Measurements from ENCODE around the gene COL9A1. TPM values are rescaled to one million over a fixed set of nuclear protein-coding genes. Genes with fewer than 3 reads are reported as not detected.

Gene COL9A1
- total and polyA plus RNA-seq, 12 donors: 0.17 to 1.6 TPM; not detected in 10

GRCh38 chr6:70253923-70254322 lies 49.0 kb downstream of the COL9A1 start:
- no peak for DNase-seq
- H3K4me3 ChIP-seq: no peak overlapping the region
- no peak overlapping the region for H3K27ac ChIP-seq
- no peak for TF ChIP-seq POLR2A (IDR thresholded peaks at IDR 0.05)
- TF ChIP-seq CTCF (IDR thresholded peaks at IDR 0.05): no peak
- H3K36me3 ChIP-seq (replicated peaks in 1 of 2): no peaks in the 10 kb centered on the region
- intact Hi-C loops (cut with DNase I): no loop called here
- no peaks in the 10 kb centered on the region for H3K4me1 ChIP-seq (replicated peaks in 1 of 2)
- no peaks in the 10 kb centered on the region for H3K27me3 ChIP-seq
- H3K9me3 ChIP-seq (replicated peaks in 1 of 3): no peaks in the 10 kb centered on the region
- 58 to 69% (median 61%) methylated on average over 3 of the region's 3 CpGs for WGBS, 4 donors

- WGBS, 4 donors: 61 to 86% (median 71%) methylated on average over 2 of the region's 2 CpGs
- DNase-seq: no peak
- Histone ChIP-seq H3K27ac (no peak overlapping the region), H3K4me1 (replicated peaks in 1 of 2) (no peaks in the 10 kb centered on the region), H3K4me3 (no peak overlapping the region), H3K27me3 (no peaks in the 10 kb centered on the region), H3K36me3 (replicated peaks in 1 of 2) (no peaks in the 10 kb centered on the region), H3K9me3 (replicated peaks in 1 of 3) (no peaks in the 10 kb centered on the region)
- intact Hi-C loops (cut with DNase I): no loop called here
- TF ChIP-seq POLR2A (IDR thresholded peaks at IDR 0.05) (no peak), CTCF (IDR thresholded peaks at IDR 0.05) (no peak)
These were observed 50.3 kb downstream of the COL9A1 start for GRCh38 chr6:70252604-70253003.

- WGBS, 4 donors: 87 to 94% (median 89%) methylated on average over 7 of the region's 7 CpGs
These were observed 56.8 kb downstream of the COL9A1 start for GRCh38 chr6:70246118-70246517.

GRCh38 chr6:70241991-70242420 lies 60.9 kb downstream of the COL9A1 start:
- Histone ChIP-seq H3K9me3 (replicated peaks in 1 of 3) (no peaks in the 10 kb centered on the region), H3K36me3 (replicated peaks in 1 of 2) (no peaks in the 10 kb centered on the region), H3K4me1 (replicated peaks in 1 of 2) (no peaks in the 10 kb centered on the region), H3K4me3 (no peak overlapping the region), H3K27ac (no peak overlapping the region), H3K27me3 (peaks cover 3% of the 10 kb centered on the region)
- no peak for DNase-seq
- TF ChIP-seq CTCF (IDR thresholded peaks at IDR 0.05): no peak
- TF ChIP-seq POLR2A (IDR thresholded peaks at IDR 0.05): no peak
- 51 to 62% (median 57%) methylated on average over 7 of the region's 7 CpGs for WGBS, 4 donors
- intact Hi-C loops (cut with DNase I): no loop called here

More at GRCh38 chr6:70246118-70246517, 56.8 kb downstream of the COL9A1 start:
- no peak for DNase-seq
- TF ChIP-seq POLR2A (IDR thresholded peaks at IDR 0.05): no peak
- no peak for TF ChIP-seq CTCF (IDR thresholded peaks at IDR 0.05)
- H3K27ac ChIP-seq: no peak overlapping the region
- no peaks in the 10 kb centered on the region for H3K36me3 ChIP-seq (replicated peaks in 1 of 2)
- H3K4me3 ChIP-seq: no peak overlapping the region
- intact Hi-C loops (cut with DNase I): no loop called here
- no peaks in the 10 kb centered on the region for H3K4me1 ChIP-seq (replicated peaks in 1 of 2)
- H3K9me3 ChIP-seq (replicated peaks in 1 of 3): no peaks in the 10 kb centered on the region
- H3K27me3 ChIP-seq: no peaks in the 10 kb centered on the region
